B cell (primary cell): ENCODE data around the gene SYNC.

Source experiments
- EZH2 ChIP-seq: IDR thresholded peaks from 2 replicates; pipeline ENCODE4 v1.6.1; 2012; ENCODE audit warnings: borderline replicate concordance, low read depth, mild to moderate bottlenecking, moderate library complexity, low read length; ENCODE audit not compliant: insufficient read depth, poor library complexity, severe bottlenecking
- TF ChIP-seq, protein P1 (sequence below): fragments of 200-600 bp; IDR thresholded peaks from one replicate; pipeline ENCODE4 v1.8.0; 2022; ENCODE audit warnings: antibody characterized with exemption, mild to moderate bottlenecking

- TF ChIP-seq, protein P1, sequence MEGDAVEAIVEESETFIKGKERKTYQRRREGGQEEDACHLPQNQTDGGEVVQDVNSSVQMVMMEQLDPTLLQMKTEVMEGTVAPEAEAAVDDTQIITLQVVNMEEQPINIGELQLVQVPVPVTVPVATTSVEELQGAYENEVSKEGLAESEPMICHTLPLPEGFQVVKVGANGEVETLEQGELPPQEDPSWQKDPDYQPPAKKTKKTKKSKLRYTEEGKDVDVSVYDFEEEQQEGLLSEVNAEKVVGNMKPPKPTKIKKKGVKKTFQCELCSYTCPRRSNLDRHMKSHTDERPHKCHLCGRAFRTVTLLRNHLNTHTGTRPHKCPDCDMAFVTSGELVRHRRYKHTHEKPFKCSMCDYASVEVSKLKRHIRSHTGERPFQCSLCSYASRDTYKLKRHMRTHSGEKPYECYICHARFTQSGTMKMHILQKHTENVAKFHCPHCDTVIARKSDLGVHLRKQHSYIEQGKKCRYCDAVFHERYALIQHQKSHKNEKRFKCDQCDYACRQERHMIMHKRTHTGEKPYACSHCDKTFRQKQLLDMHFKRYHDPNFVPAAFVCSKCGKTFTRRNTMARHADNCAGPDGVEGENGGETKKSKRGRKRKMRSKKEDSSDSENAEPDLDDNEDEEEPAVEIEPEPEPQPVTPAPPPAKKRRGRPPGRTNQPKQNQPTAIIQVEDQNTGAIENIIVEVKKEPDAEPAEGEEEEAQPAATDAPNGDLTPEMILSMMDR: no peak
- TF ChIP-seq EZH2: no peak
These were observed 50.2 kb downstream of the SYNC start for GRCh38 chr1:32652244-32652962.
